ENCODE measurements around the gene PIK3AP1.
"Not testable (repeated sequence)": the region's sequence is repeated elsewhere in the genome, so short reads cannot be mapped to it uniquely, and the experiment has no call there.

PIK3AP1 gene

GRCh38 chr10:96743988-96744585, 23.8 kb upstream of the PIK3AP1 start:
- no peak for DNase-seq (ENCODE audit: low read depth)
- H3K4me3 ChIP-seq (ENCODE audit: control insufficient read depth, low read depth, low read length) = no peak overlapping the region
- peak; percentile 39 for TF ChIP-seq CTCF (IDR thresholded peaks at IDR 0.05; ENCODE audit: control insufficient read depth, insufficient read depth, low read depth, low read length, missing control alignments)

- not testable (repeated sequence) for DNase-seq (ENCODE audit: low read depth); H3K4me3 ChIP-seq (ENCODE audit: control insufficient read depth, low read depth, low read length)
Observed at GRCh38 chr10:96741557-96741956, 21.2 kb upstream of the PIK3AP1 start.

GRCh38 chr10:96740579-96741281, 20.4 kb upstream of the PIK3AP1 start:
- H3K4me3 ChIP-seq (ENCODE audit: control insufficient read depth, low read depth, low read length) = no peak overlapping the region
- TF ChIP-seq CTCF (IDR thresholded peaks at IDR 0.05; ENCODE audit: control insufficient read depth, insufficient read depth, low read depth, low read length, missing control alignments) = no peak
- DNase-seq (ENCODE audit: low read depth) = no peak

- no peak overlapping the region for H3K4me3 ChIP-seq (ENCODE audit: control insufficient read depth, low read depth, low read length)
- no peak for DNase-seq (ENCODE audit: low read depth)
- TF ChIP-seq CTCF (IDR thresholded peaks at IDR 0.05; ENCODE audit: control insufficient read depth, insufficient read depth, low read depth, low read length, missing control alignments) = no peak
Observed at GRCh38 chr10:96740141-96740540, 19.8 kb upstream of the PIK3AP1 start.

- not testable (repeated sequence) for H3K4me3 ChIP-seq (ENCODE audit: control insufficient read depth, low read depth, low read length); DNase-seq (ENCODE audit: low read depth)
Observed at GRCh38 chr10:96737307-96737902, 17.1 kb upstream of the PIK3AP1 start.

GRCh38 chr10:96724621-96725020, 4.3 kb upstream of the PIK3AP1 start:
- TF ChIP-seq CTCF (IDR thresholded peaks at IDR 0.05; ENCODE audit: control insufficient read depth, insufficient read depth, low read depth, low read length, missing control alignments) = no peak
- no peak for DNase-seq (ENCODE audit: low read depth)
- no peak overlapping the region for H3K4me3 ChIP-seq (ENCODE audit: control insufficient read depth, low read depth, low read length)

- H3K4me3 ChIP-seq (ENCODE audit: control insufficient read depth, low read depth, low read length) = no peak overlapping the region
Observed at GRCh38 chr10:96721207-96721572, 876 bp upstream of the PIK3AP1 start.

More at GRCh38 chr10:96721207-96721572, 876 bp upstream of the PIK3AP1 start:
- DNase-seq (ENCODE audit: low read depth) = no peak
- no peak for TF ChIP-seq CTCF (IDR thresholded peaks at IDR 0.05; ENCODE audit: control insufficient read depth, insufficient read depth, low read depth, low read length, missing control alignments)
